ENCODE results near the gene SMG5.

DNA sequence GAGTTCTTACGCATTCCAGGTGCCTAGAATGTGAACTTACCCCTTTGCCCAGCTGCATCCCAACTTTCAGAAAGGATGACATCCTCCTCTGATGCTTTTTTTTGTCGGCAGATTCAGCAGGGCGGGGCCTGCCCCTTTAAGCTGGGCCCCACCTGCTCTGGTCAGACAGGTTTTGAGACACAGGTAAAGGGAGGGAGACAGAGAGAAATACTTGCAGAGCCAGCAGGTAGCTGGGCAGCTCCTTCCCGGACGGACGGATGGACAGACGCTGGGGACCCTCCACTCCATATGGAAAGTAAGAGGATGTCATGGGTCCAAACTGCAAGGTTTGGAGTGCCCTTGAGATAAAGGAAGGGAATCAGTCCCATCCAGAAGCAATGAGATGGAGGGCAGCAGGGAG lies 1.5 kb upstream of the SMG5 start, which contains the start of gene TMEM79:
- no peak for TF ChIP-seq EZH2 (IDR thresholded peaks at IDR 0.05)
- no peak for TF ChIP-seq POLR2AphosphoS5 (IDR thresholded peaks at IDR 0.05; ENCODE audit: borderline replicate concordance, low read depth, low read length)

Measured in SK-N-MC (cell line).